SK-N-SH (cell line): ENCODE measurements around the gene KDM1A.

ENCODE experiments used
- FOSL2 ChIP-seq: IDR thresholded peaks from 2 replicates; pipeline ENCODE4 v1.4.0; 2012; ENCODE audit warnings: low read depth, mild to moderate bottlenecking, moderate library complexity, borderline replicate concordance
- GABPA ChIP-seq: IDR thresholded peaks from 2 replicates; pipeline ENCODE4 v1.4.0; 2012; ENCODE audit warnings: low read depth, mild to moderate bottlenecking
- POLR2AphosphoS5 ChIP-seq: IDR thresholded peaks from 2 replicates; pipeline ENCODE4 v1.6.1; 2012; ENCODE audit warnings: low read depth, low read length
- RAD21 ChIP-seq: IDR thresholded peaks from 2 replicates; pipeline ENCODE4 v1.6.1; 2012; ENCODE audit warnings: mild to moderate bottlenecking, low read length
- RCOR1 ChIP-seq: fragments of 150-350 bp; IDR thresholded peaks from 2 replicates; pipeline ENCODE4 v1.6.1; 2017; ENCODE audit warnings: antibody characterized with exemption, low read length
- SIN3A ChIP-seq: IDR thresholded peaks from 2 replicates; pipeline ENCODE4 v1.6.1; 2012; ENCODE audit warnings: low read depth, mild to moderate bottlenecking, low read length, moderate library complexity, borderline replicate concordance
- TEAD4 ChIP-seq: IDR thresholded peaks from 2 replicates; pipeline ENCODE4 v1.4.0; 2012; ENCODE audit warnings: mild to moderate bottlenecking, borderline replicate concordance; ENCODE audit not compliant: insufficient read depth

- peak; percentile 24; the same call in 1 of the 2 replicates for TF ChIP-seq TEAD4
- no peak for TF ChIP-seq POLR2AphosphoS5
- TF ChIP-seq RCOR1 = no peak
- TF ChIP-seq SIN3A = no peak
- TF ChIP-seq GABPA = no peak
- TF ChIP-seq FOSL2 = peak; percentile 18; the same call in 1 of the 2 replicates
- no peak for TF ChIP-seq RAD21
Observed at GRCh38 chr1:23100074-23100748, 80.9 kb downstream of the KDM1A start.
